Measurements from ENCODE around the gene GPR157. TPM values are rescaled to one million over a fixed set of nuclear protein-coding genes. Genes with fewer than 3 reads are reported as not detected.
A peak's percentile ranks its signal among the peaks of the same experiment; 100 is the strongest.

Gene GPR157
- total and polyA plus RNA-seq, 10 of the 15 experiments (the other 5 are each of a cell fraction or from before 2014, with no cell fraction given) = 0.66 to 15.9 (median 3.1) TPM

- TF ChIP-seq GATAD2B (conservative IDR thresholded peaks at IDR 0.05; ENCODE audit: low read depth) (peak; percentile 72), SP1 (IDR thresholded peaks at IDR 0.05; ENCODE audit: low read depth, low read length) (no peak), SIX5 (IDR thresholded peaks at IDR 0.05; ENCODE audit: low read depth, low read length, severe bottlenecking) (no peak), USF1 (IDR thresholded peaks at IDR 0.05; ENCODE audit: borderline replicate concordance, extremely low read length, insufficient read depth, low read depth, low read length) (no peak), POLR2AphosphoS2 (IDR thresholded peaks at IDR 0.05; ENCODE audit: low read depth, low read length) (no peak), CTCF (IDR thresholded peaks at IDR 0.05 in 2 of 3, conservative IDR thresholded peaks at IDR 0.05 in 1 of 3; ENCODE audit: control insufficient read depth in 2 of 3, extremely low read depth in 1 of 3, insufficient read depth in 1 of 3, low read depth in 3 of 3, low read length in 3 of 3) (no peak), RAD21 (IDR thresholded peaks at IDR 0.05; ENCODE audit: insufficient read depth, low read depth, low read length) (no peak), CUX1 (IDR thresholded peaks at IDR 0.05; ENCODE audit: insufficient replicate concordance, low read depth, low read length) (peak; percentile 63), CREB1 (IDR thresholded peaks at IDR 0.05; ENCODE audit: low read depth) (peak; percentile 37; the same call in 1 of the 2 replicates), IKZF2 (IDR thresholded peaks at IDR 0.05) (peak; percentile 58 to 76; a peak in 3 of 4 replicates), RAD51 (IDR thresholded peaks at IDR 0.05) (no peak), MYB (IDR thresholded peaks at IDR 0.05; ENCODE audit: borderline replicate concordance, low read depth, low read length) (no peak), SIN3A (IDR thresholded peaks at IDR 0.05; ENCODE audit: low read depth, low read length) (no peak), ZBED1 (IDR thresholded peaks at IDR 0.05; ENCODE audit: borderline replicate concordance) (no peak), CBFB (IDR thresholded peaks at IDR 0.05; ENCODE audit: low read depth) (peak; percentile 63; the same call in 1 of the 2 replicates), BHLHE40 (IDR thresholded peaks at IDR 0.05; ENCODE audit: borderline replicate concordance in 1 of 2, low read depth in 2 of 2, low read length in 1 of 2) (peak; percentile 60 to 63; a peak in 3 of 4 replicates), KLF5 (IDR thresholded peaks at IDR 0.05; ENCODE audit: partially characterized antibody) (no peak), EED (IDR thresholded peaks at IDR 0.05; ENCODE audit: low read depth) (peak; percentile 63; the same call in 1 of the 2 replicates)
Observed at GRCh38 chr1:9121496-9122409, 7.1 kb downstream of the GPR157 start (continued).
